Measurements from ENCODE around the gene ZC3H18. TPM values are rescaled to one million over a fixed set of nuclear protein-coding genes. Genes with fewer than 3 reads are reported as not detected.

ZC3H18 gene
- total and polyA plus RNA-seq, 10 of the 15 experiments (the other 5 are each of a cell fraction or from before 2014, with no cell fraction given) = 1.0 to 58.3 (median 22.4) TPM

DNA sequence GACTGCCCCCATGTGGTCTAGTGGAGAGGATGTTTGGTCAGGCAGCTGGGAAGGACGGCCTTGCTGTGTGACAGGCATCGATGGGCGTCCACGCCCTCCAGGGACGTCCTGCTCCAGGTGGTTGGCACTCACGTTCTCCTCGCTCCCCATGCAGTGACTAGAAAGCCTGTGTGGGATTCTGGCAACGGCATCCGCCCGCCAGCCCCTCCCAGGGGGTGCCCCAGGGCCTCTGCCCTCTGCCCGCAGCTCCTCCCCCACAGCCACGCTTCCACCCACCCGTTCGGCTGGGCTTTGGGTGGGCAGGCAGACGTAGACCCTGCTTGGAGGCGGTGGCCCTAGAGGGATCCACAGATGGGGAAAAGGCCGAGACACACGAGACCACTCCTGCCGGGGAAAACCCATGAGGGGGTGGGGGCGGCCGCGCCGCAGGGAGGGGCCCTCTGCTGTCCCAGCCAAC, 63.5 kb downstream of the ZC3H18 start (continued):
- TF ChIP-seq, protein P1, sequence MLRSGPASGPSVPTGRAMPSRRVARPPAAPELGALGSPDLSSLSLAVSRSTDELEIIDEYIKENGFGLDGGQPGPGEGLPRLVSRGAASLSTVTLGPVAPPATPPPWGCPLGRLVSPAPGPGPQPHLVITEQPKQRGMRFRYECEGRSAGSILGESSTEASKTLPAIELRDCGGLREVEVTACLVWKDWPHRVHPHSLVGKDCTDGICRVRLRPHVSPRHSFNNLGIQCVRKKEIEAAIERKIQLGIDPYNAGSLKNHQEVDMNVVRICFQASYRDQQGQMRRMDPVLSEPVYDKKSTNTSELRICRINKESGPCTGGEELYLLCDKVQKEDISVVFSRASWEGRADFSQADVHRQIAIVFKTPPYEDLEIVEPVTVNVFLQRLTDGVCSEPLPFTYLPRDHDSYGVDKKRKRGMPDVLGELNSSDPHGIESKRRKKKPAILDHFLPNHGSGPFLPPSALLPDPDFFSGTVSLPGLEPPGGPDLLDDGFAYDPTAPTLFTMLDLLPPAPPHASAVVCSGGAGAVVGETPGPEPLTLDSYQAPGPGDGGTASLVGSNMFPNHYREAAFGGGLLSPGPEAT (IDR thresholded peaks at IDR 0.05; ENCODE audit: low read depth) = peak; percentile 76
- TF ChIP-seq PAX5 (IDR thresholded peaks at IDR 0.05; ENCODE audit: borderline replicate concordance, low read depth, low read length) (no peak), IKZF2 (IDR thresholded peaks at IDR 0.05) (peak; percentile 64 to 77; a peak in 2 of 4 replicates), RUNX3 (IDR thresholded peaks at IDR 0.05; ENCODE audit: low read length) (peak; percentile 47; the same call in 1 of the 2 replicates), ATF3 (IDR thresholded peaks at IDR 0.05; ENCODE audit: borderline replicate concordance, extremely low read depth, low read depth, low read length) (no peak), SMC3 (IDR thresholded peaks at IDR 0.05; ENCODE audit: borderline replicate concordance, low read length) (peak; percentile 6; the same call in 1 of the 2 replicates), MXI1 (IDR thresholded peaks at IDR 0.05; ENCODE audit: low read depth, low read length) (peak; percentile 37; the same call in 1 of the 2 replicates), GATAD2B (conservative IDR thresholded peaks at IDR 0.05; ENCODE audit: low read depth) (peak; percentile 48; the same call in 1 of the 2 replicates), YBX1 (IDR thresholded peaks at IDR 0.05) (no peak), NR2F1 (conservative IDR thresholded peaks at IDR 0.05) (peak; percentile 81)
- TF ChIP-seq, protein P2, sequence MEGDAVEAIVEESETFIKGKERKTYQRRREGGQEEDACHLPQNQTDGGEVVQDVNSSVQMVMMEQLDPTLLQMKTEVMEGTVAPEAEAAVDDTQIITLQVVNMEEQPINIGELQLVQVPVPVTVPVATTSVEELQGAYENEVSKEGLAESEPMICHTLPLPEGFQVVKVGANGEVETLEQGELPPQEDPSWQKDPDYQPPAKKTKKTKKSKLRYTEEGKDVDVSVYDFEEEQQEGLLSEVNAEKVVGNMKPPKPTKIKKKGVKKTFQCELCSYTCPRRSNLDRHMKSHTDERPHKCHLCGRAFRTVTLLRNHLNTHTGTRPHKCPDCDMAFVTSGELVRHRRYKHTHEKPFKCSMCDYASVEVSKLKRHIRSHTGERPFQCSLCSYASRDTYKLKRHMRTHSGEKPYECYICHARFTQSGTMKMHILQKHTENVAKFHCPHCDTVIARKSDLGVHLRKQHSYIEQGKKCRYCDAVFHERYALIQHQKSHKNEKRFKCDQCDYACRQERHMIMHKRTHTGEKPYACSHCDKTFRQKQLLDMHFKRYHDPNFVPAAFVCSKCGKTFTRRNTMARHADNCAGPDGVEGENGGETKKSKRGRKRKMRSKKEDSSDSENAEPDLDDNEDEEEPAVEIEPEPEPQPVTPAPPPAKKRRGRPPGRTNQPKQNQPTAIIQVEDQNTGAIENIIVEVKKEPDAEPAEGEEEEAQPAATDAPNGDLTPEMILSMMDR (IDR thresholded peaks at IDR 0.05 in 2 of 3, conservative IDR thresholded peaks at IDR 0.05 in 1 of 3; ENCODE audit: control insufficient read depth in 2 of 3, extremely low read depth in 1 of 3, insufficient read depth in 1 of 3, low read depth in 3 of 3, low read length in 3 of 3) = peak; percentile 37 to 68 (median 65); a peak in 5 of 6 replicates

Data from GM12878 (cell line).